Measurements from ENCODE around the gene CLDN9. TPM values are rescaled to one million over a fixed set of nuclear protein-coding genes. Genes with fewer than 3 reads are reported as not detected.

Gene CLDN9
- total RNA-seq, 1 donor: not detected

DNA sequence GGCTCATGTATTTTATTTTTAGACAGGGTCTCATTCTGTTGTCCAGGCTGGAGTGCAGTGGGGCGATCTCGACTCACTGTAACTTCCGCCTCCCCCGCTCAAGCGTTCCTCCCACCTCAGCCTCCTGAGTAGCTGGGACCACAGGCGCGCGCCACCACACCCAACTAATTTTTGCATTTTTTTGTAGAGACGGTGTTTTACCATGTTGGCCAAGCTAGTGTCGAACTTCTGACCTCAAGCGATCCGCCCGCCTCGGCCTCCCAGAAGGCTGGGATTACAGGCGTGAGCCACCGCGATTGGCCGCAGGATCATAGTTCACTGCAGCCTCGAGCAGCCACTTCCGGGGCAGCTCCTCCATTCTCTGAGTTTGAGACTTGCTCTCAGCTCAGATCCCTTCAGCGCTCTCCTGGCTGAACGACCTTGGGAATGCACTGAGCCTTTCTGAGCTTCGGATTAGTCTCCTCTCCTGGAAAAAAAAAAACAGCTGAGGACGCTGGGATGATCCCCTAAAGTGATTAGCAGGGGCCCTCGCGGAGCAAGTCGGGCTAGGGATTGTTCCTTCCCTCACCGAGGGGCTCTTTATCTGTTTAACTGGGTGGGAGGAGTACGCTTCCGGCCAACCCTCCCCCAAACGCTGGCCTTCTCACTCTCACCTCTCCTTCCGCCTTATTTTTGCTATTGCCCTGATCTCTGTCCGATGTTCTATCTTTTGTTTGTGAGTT, 31.4 kb upstream of the CLDN9 start:
- H3K4me3 ChIP-seq (ENCODE audit: low read depth, low read length): no peak overlapping the region
- TF ChIP-seq, protein P1, sequence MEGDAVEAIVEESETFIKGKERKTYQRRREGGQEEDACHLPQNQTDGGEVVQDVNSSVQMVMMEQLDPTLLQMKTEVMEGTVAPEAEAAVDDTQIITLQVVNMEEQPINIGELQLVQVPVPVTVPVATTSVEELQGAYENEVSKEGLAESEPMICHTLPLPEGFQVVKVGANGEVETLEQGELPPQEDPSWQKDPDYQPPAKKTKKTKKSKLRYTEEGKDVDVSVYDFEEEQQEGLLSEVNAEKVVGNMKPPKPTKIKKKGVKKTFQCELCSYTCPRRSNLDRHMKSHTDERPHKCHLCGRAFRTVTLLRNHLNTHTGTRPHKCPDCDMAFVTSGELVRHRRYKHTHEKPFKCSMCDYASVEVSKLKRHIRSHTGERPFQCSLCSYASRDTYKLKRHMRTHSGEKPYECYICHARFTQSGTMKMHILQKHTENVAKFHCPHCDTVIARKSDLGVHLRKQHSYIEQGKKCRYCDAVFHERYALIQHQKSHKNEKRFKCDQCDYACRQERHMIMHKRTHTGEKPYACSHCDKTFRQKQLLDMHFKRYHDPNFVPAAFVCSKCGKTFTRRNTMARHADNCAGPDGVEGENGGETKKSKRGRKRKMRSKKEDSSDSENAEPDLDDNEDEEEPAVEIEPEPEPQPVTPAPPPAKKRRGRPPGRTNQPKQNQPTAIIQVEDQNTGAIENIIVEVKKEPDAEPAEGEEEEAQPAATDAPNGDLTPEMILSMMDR (IDR thresholded peaks at IDR 0.05; ENCODE audit: insufficient read depth, low read length): no peak
- DNase-seq (ENCODE audit: low read depth): no peak

DNA sequence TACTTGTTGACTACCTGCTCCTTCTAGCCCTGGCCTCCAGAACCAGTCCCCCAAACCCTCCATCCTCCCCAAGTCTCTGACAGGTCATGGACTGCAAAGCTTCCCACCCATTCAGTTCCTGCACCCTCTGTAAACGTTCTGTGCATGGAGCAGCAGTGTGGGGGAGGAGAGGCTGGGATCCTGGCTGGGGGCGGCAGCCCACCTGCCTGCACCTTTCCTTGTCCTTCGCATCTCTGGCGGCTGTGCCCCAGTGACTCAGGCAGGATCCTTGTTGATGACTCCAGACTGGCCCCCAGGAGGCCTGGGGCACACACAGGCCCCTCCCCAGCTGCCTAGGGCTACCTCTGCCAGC, 30.8 kb upstream of the CLDN9 start:
- H3K4me3 ChIP-seq (ENCODE audit: low read depth, low read length): no peak overlapping the region
- TF ChIP-seq, protein P1 (IDR thresholded peaks at IDR 0.05; ENCODE audit: insufficient read depth, low read length): no peak
- no peak for DNase-seq (ENCODE audit: low read depth)

DNA sequence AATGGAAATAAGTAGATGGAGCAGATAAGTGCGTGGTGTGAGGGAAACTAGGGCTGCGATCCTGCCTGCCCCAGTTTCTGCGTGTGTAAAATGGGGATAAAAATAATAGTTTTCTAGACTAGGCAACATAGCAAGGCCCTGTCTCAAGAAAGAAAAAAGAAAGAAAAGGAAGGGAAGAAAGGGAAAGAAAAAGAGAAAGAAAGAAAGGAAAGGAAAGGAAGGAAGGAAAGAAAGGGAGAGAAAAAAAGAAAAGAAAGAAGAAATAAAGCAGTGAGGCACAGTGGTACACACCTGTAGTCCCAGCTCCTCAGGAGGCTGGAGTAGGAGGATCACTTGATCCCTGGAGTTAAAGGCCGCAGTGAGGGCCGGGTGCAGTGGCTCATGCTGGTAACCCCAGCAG, 30.3 kb upstream of the CLDN9 start:
- TF ChIP-seq, protein P1 (IDR thresholded peaks at IDR 0.05; ENCODE audit: insufficient read depth, low read length): no peak
- DNase-seq (ENCODE audit: low read depth): no peak
- H3K4me3 ChIP-seq (ENCODE audit: low read depth, low read length): no peak overlapping the region

DNA sequence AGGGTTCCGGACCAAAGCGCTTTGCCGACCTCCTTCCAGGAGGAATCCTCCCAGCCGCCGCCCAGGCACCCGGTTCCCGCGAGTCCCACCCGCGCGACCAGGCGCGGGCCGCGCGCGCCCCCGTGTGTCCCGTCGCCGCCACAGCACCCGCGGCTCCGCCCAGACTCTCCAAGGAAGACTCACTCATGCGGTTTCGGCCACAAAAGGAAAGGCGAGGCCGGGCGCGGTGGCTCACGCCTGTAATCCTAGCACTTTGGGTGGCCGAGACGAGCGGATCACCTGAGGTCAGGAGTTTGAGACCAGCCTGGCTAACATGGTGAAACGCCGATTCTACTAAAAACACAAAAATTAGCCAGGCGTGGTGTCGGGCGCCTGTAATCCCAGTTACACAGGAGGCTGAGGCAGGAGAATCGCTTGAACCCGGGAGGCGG, 29.0 kb upstream of the CLDN9 start:
- TF ChIP-seq, protein P1 (IDR thresholded peaks at IDR 0.05; ENCODE audit: insufficient read depth, low read length): peak; percentile 62
- peak; percentile 65 for DNase-seq (ENCODE audit: low read depth)
- H3K4me3 ChIP-seq (ENCODE audit: low read depth, low read length): peak overlapping the region; percentile 41

DNA sequence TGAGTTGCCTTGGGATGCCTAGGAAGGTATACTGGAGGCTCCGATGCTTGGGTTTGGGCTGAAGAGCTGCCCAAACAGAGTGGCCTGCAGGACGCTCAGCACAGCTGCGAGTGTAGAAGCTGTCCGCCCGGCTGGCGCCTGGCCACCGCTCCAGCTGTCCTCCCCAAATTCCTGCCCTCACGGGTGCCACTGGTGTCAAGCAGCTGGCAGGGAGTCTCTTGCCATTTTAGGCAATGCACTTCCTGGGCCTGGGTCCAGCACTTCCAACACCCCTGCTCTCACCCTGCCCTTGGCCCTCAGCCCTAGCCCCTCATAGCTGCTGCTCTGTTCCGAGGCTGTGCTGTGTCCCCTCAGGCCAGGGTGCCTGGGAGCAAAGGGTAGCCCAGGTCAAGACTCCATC, 27.3 kb upstream of the CLDN9 start:
- DNase-seq (ENCODE audit: low read depth): no peak
- no peak overlapping the region for H3K4me3 ChIP-seq (ENCODE audit: low read depth, low read length)
- TF ChIP-seq, protein P1 (IDR thresholded peaks at IDR 0.05; ENCODE audit: insufficient read depth, low read length): no peak

DNA sequence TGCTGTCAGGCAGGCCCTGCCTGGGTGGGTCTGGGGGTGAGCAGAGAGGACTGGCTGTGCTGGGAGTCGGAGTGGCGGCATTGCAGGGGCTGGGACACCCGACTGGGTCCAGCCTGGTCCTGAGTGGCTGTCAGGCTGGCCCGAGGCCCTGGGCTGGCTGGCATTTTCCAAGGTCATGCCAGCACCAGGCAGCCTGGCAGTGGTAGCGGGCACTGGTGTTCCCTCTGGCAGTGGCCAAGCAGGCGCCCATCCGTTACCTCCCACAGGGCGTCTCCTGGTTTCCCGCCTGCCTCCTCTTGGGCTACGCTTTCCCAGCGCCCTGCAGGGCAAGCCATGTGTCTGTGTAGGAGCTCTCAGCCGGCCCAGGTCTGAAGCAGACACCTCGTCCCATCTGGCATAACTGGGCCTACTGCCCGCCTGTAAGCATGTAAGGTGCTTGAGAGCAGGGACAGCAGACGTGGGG, 26.8 kb upstream of the CLDN9 start:
- TF ChIP-seq, protein P1 (IDR thresholded peaks at IDR 0.05; ENCODE audit: insufficient read depth, low read length): no peak
- no peak for DNase-seq (ENCODE audit: low read depth)

More for the DNA sequence above, 26.8 kb upstream of the CLDN9 start:
- no peak overlapping the region for H3K4me3 ChIP-seq (ENCODE audit: low read depth, low read length)
